ENCODE data around the gene SNAI1.
A peak's percentile ranks its signal among the peaks of the same experiment; 100 is the strongest.
"Not testable (repeated sequence)": the region's sequence is repeated elsewhere in the genome, so short reads cannot be mapped to it uniquely, and the experiment has no call there.

SNAI1 gene

GRCh38 chr20:49989234-49990065 is 6.7 kb downstream of the SNAI1 start:
- Histone ChIP-seq H3K36me3 (ENCODE audit: control insufficient read depth in 1 of 2, insufficient read depth in 2 of 2, low read length in 2 of 2) (peaks cover 0 to 7% of the 10 kb centered on the region in 2 donors), H3K27me3 (ENCODE audit: low read depth, low read length) (no peaks in the 10 kb centered on the region), H3K4me1 (ENCODE audit: control insufficient read depth in 1 of 2, insufficient read depth in 2 of 2, low read length in 2 of 2) (peaks cover 6 to 16% of the 10 kb centered on the region in 2 donors), H3K27ac (ENCODE audit: low read length) (peak overlapping the region; percentile 70), H3K4me3 (ENCODE audit: low read depth in 1 of 2, low read length in 2 of 2) (no peak overlapping the region), H3K9me3 (ENCODE audit: control insufficient read depth in 1 of 2, low read length in 2 of 2) (no peaks in the 10 kb centered on the region)

GRCh38 chr20:49990271-49990720 is 7.5 kb downstream of the SNAI1 start:
- Histone ChIP-seq H3K9me3 (ENCODE audit: control insufficient read depth in 1 of 2, low read length in 2 of 2) (no peaks in the 10 kb centered on the region), H3K27me3 (ENCODE audit: low read depth, low read length) (no peaks in the 10 kb centered on the region), H3K4me3 (ENCODE audit: low read depth in 1 of 2, low read length in 2 of 2) (no peak overlapping the region), H3K36me3 (ENCODE audit: control insufficient read depth in 1 of 2, insufficient read depth in 2 of 2, low read length in 2 of 2) (peaks cover 0 to 7% of the 10 kb centered on the region in 2 donors), H3K27ac (ENCODE audit: low read length) (peak overlapping the region; percentile 70), H3K4me1 (ENCODE audit: control insufficient read depth in 1 of 2, insufficient read depth in 2 of 2, low read length in 2 of 2) (peaks cover 6 to 16% of the 10 kb centered on the region in 2 donors)

- Histone ChIP-seq H3K4me3 (ENCODE audit: low read depth in 1 of 2, low read length in 2 of 2) (no peak overlapping the region), H3K27me3 (ENCODE audit: low read depth, low read length) (no peaks in the 10 kb centered on the region), H3K4me1 (ENCODE audit: control insufficient read depth in 1 of 2, insufficient read depth in 2 of 2, low read length in 2 of 2) (peaks cover 6 to 12% of the 10 kb centered on the region in 2 donors), H3K9me3 (ENCODE audit: control insufficient read depth in 1 of 2, low read length in 2 of 2) (no peaks in the 10 kb centered on the region), H3K27ac (ENCODE audit: low read length) (no peak overlapping the region), H3K36me3 (ENCODE audit: control insufficient read depth in 1 of 2, insufficient read depth in 2 of 2, low read length in 2 of 2) (no peaks in the 10 kb centered on the region)
These were observed 10.5 kb downstream of the SNAI1 start for GRCh38 chr20:49993301-49993751.

GRCh38 chr20:49995586-49995985 is 12.8 kb downstream of the SNAI1 start:
- H3K27me3 ChIP-seq (ENCODE audit: low read depth, low read length) = no peaks in the 10 kb centered on the region
- H3K4me3 ChIP-seq (ENCODE audit: low read depth in 1 of 2, low read length in 2 of 2) = no peak overlapping the region
- H3K36me3 ChIP-seq (ENCODE audit: control insufficient read depth in 1 of 2, insufficient read depth in 2 of 2, low read length in 2 of 2) = no peaks in the 10 kb centered on the region
- no peak overlapping the region for H3K27ac ChIP-seq (ENCODE audit: low read length)
- H3K4me1 ChIP-seq (ENCODE audit: control insufficient read depth in 1 of 2, insufficient read depth in 2 of 2, low read length in 2 of 2) = peaks cover 0 to under 1% of the 10 kb centered on the region in 2 donors
- H3K9me3 ChIP-seq (ENCODE audit: control insufficient read depth in 1 of 2, low read length in 2 of 2) = no peaks in the 10 kb centered on the region

- H3K27me3 ChIP-seq (ENCODE audit: low read depth, low read length); H3K27ac ChIP-seq (ENCODE audit: low read length); H3K4me1 ChIP-seq (ENCODE audit: control insufficient read depth in 1 of 2, insufficient read depth in 2 of 2, low read length in 2 of 2); H3K36me3 ChIP-seq (ENCODE audit: control insufficient read depth in 1 of 2, insufficient read depth in 2 of 2, low read length in 2 of 2); H3K9me3 ChIP-seq (ENCODE audit: control insufficient read depth in 1 of 2, low read length in 2 of 2); H3K4me3 ChIP-seq (ENCODE audit: low read depth in 1 of 2, low read length in 2 of 2): not testable (repeated sequence)
These were observed 15.9 kb downstream of the SNAI1 start for GRCh38 chr20:49998478-49999188.

- no peak overlapping the region for H3K27ac ChIP-seq (ENCODE audit: low read length)
- H3K27me3 ChIP-seq (ENCODE audit: low read depth, low read length) = no peaks in the 10 kb centered on the region
- no peaks in the 10 kb centered on the region for H3K9me3 ChIP-seq (ENCODE audit: control insufficient read depth in 1 of 2, low read length in 2 of 2)
- no peaks in the 10 kb centered on the region for H3K36me3 ChIP-seq (ENCODE audit: control insufficient read depth in 1 of 2, insufficient read depth in 2 of 2, low read length in 2 of 2)
- H3K4me3 ChIP-seq (ENCODE audit: low read depth in 1 of 2, low read length in 2 of 2) = no peak overlapping the region
- H3K4me1 ChIP-seq (ENCODE audit: control insufficient read depth in 1 of 2, insufficient read depth in 2 of 2, low read length in 2 of 2) = no peaks in the 10 kb centered on the region
These were observed 16.5 kb downstream of the SNAI1 start for GRCh38 chr20:49999329-49999728.

GRCh38 chr20:50000548-50001222 is 17.9 kb downstream of the SNAI1 start:
- not testable (repeated sequence) for H3K4me3 ChIP-seq (ENCODE audit: low read depth in 1 of 2, low read length in 2 of 2); H3K27me3 ChIP-seq (ENCODE audit: low read depth, low read length); H3K4me1 ChIP-seq (ENCODE audit: control insufficient read depth in 1 of 2, insufficient read depth in 2 of 2, low read length in 2 of 2); H3K9me3 ChIP-seq (ENCODE audit: control insufficient read depth in 1 of 2, low read length in 2 of 2); H3K36me3 ChIP-seq (ENCODE audit: control insufficient read depth in 1 of 2, insufficient read depth in 2 of 2, low read length in 2 of 2); H3K27ac ChIP-seq (ENCODE audit: low read length)

- Histone ChIP-seq H3K9me3 (ENCODE audit: control insufficient read depth in 1 of 2, low read length in 2 of 2) (no peaks in the 10 kb centered on the region), H3K27me3 (ENCODE audit: low read depth, low read length) (no peaks in the 10 kb centered on the region), H3K36me3 (ENCODE audit: control insufficient read depth in 1 of 2, insufficient read depth in 2 of 2, low read length in 2 of 2) (no peaks in the 10 kb centered on the region), H3K4me1 (ENCODE audit: control insufficient read depth in 1 of 2, insufficient read depth in 2 of 2, low read length in 2 of 2) (no peaks in the 10 kb centered on the region), H3K4me3 (ENCODE audit: low read depth in 1 of 2, low read length in 2 of 2) (no peak overlapping the region), H3K27ac (ENCODE audit: low read length) (no peak overlapping the region)
These were observed 19.1 kb downstream of the SNAI1 start for GRCh38 chr20:50001784-50002311.

- no peak overlapping the region for H3K27ac ChIP-seq (ENCODE audit: low read length)
- no peaks in the 10 kb centered on the region for H3K9me3 ChIP-seq (ENCODE audit: control insufficient read depth in 1 of 2, low read length in 2 of 2)
- no peaks in the 10 kb centered on the region for H3K27me3 ChIP-seq (ENCODE audit: low read depth, low read length)
- H3K4me1 ChIP-seq (ENCODE audit: control insufficient read depth in 1 of 2, insufficient read depth in 2 of 2, low read length in 2 of 2) = no peaks in the 10 kb centered on the region
- no peak overlapping the region for H3K4me3 ChIP-seq (ENCODE audit: low read depth in 1 of 2, low read length in 2 of 2)
- no peaks in the 10 kb centered on the region for H3K36me3 ChIP-seq (ENCODE audit: control insufficient read depth in 1 of 2, insufficient read depth in 2 of 2, low read length in 2 of 2)
These were observed 20.5 kb downstream of the SNAI1 start for GRCh38 chr20:50003253-50003656.

- Histone ChIP-seq H3K27ac (ENCODE audit: low read length) (no peak overlapping the region), H3K36me3 (ENCODE audit: control insufficient read depth in 1 of 2, insufficient read depth in 2 of 2, low read length in 2 of 2) (no peaks in the 10 kb centered on the region), H3K4me3 (ENCODE audit: low read depth in 1 of 2, low read length in 2 of 2) (no peak overlapping the region), H3K9me3 (ENCODE audit: control insufficient read depth in 1 of 2, low read length in 2 of 2) (no peaks in the 10 kb centered on the region), H3K27me3 (ENCODE audit: low read depth, low read length) (no peaks in the 10 kb centered on the region), H3K4me1 (ENCODE audit: control insufficient read depth in 1 of 2, insufficient read depth in 2 of 2, low read length in 2 of 2) (no peaks in the 10 kb centered on the region)
These were observed 21.4 kb downstream of the SNAI1 start for GRCh38 chr20:50004229-50004628.

GRCh38 chr20:50005471-50005981 is 22.7 kb downstream of the SNAI1 start:
- Histone ChIP-seq H3K27me3 (ENCODE audit: low read depth, low read length) (no peaks in the 10 kb centered on the region), H3K36me3 (ENCODE audit: control insufficient read depth in 1 of 2, insufficient read depth in 2 of 2, low read length in 2 of 2) (no peaks in the 10 kb centered on the region), H3K9me3 (ENCODE audit: control insufficient read depth in 1 of 2, low read length in 2 of 2) (no peaks in the 10 kb centered on the region), H3K27ac (ENCODE audit: low read length) (no peak overlapping the region), H3K4me3 (ENCODE audit: low read depth in 1 of 2, low read length in 2 of 2) (no peak overlapping the region), H3K4me1 (ENCODE audit: control insufficient read depth in 1 of 2, insufficient read depth in 2 of 2, low read length in 2 of 2) (no peaks in the 10 kb centered on the region)

Measured in muscle layer of duodenum (tissue), 2 donors.